HG03460 (cell line): ENCODE results near the gene RPH3AL.
"Not testable (repeated sequence)": the region's sequence is repeated elsewhere in the genome, so short reads cannot be mapped to it uniquely, and the experiment has no call there.

Source experiments
- ATAC-seq: cut with Tn5 transposase; IDR thresholded peaks from one replicate; pipeline ENCODE4 v1.9.1; 2021; ENCODE audit not compliant: unreplicated experiment

Gene RPH3AL

GRCh38 chr17:206941-207560, 145.6 kb downstream of the RPH3AL start:
- ATAC-seq, result no peak

DNA sequence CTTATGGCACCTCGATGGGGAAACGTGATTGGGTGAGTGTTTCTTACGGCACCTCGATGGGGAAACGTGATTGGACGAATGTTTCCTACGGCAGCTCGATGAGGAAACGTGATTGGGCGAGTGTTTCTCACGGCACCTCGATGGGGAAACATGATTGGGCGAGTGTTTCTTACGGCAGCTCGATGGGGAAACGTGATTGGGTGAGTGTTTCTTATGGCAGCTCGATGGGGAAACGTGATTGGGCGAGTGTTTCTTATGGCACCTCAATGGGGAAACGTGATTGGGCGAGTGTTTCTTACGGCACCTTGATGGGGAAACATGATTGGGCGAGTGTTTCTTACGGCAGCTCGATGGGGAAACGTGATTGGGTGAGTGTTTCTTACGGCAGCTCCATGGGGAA, 146.1 kb downstream of the RPH3AL start:
- ATAC-seq, result not testable (repeated sequence)

DNA sequence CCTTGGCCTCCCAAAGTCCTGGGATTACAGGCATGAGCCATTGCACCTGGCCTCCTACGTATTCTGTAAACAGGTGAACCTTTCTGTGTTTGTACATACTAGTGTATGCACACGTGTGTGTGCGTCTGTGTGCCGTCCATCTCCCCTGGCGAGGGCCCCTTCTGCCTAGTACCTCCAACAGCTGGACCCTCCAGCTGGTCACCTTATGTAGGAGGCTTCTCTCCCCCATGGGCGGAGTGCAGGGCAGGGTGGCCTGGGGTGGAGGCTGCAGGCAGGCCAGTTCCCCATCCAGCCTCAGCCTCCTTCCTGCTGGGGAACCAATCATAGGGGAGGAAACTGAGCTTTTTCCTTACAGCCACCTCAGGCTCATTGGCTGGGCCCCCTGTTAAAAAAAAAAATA, 146.8 kb downstream of the RPH3AL start:
- no peak for ATAC-seq

GRCh38 chr17:205148-205669, 147.4 kb downstream of the RPH3AL start:
- no peak for ATAC-seq

DNA sequence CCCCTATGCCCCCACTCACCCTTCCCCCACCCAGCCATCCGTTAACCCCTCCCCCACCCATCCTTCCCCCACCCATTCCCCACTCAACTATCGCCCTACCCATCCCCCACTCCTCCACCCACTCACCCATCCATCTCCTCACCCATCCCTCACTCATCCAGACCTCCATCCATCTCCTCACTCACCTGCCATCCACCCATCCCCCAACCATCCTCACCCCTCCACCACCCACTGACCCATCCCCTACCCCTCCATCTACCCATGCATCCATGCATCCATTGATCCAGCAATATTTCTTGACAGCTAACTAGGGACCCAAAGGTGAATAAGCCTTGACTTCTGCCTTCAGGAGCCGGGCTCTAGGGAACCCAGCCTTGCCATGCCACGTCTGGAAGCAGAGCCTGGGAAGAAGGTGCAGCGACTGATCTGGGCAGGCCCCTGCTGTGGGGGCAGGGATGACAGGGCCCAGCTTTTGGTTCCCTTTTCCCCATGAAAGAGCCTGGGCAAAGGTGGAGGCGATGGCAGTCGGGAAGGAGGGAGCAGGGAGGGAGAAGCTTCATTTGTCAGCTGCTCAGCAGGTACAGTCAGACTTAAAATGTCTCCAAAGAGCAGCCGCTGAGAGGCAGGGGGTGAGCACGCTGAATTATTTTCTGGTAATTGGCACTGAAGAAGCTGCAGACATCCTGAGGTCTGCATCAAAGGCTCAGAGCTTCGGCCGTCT, 148.0 kb downstream of the RPH3AL start:
- no peak for ATAC-seq

DNA sequence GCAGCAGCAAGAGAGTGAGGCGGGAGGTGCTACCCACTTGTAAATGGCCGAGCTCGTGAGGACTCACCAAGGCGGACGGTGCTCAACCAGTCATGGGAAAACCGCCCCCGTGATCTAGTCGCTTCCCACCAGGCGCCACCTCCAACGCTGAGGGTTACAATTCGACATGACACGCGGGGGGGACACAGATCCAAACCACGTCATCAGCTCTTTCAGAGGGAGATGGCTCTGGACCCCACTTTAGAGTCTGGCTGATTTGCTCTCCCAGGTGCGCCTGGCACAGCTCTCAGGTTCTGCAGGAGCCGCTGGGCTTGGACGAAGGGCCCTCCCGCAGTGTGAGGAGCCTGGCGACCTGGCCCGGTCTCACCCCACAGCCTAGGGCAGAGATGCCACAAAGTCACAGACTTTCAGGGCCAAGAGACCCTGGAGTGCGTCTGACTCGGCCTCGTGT, 150.1 kb downstream of the RPH3AL start:
- no peak for ATAC-seq

DNA sequence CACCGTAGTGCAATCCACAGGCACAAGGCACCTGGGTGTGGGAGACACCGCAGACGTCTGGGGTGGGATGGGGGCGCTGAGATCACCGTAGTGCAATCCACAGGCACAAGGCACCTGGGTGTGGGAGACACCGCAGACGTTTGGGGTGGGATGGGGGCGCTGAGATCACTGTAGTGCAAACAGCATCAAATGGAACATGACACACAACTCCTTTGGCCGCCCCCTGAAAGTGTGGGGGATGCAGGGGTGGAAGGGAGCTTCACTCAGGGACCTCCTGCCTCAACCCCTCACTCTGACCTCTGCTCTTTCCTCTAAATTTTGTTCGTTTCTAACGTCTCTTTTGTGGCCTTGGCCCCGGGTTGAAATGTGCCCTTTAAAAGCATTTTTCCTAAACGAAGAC, 150.9 kb downstream of the RPH3AL start:
- not testable (repeated sequence) for ATAC-seq

DNA sequence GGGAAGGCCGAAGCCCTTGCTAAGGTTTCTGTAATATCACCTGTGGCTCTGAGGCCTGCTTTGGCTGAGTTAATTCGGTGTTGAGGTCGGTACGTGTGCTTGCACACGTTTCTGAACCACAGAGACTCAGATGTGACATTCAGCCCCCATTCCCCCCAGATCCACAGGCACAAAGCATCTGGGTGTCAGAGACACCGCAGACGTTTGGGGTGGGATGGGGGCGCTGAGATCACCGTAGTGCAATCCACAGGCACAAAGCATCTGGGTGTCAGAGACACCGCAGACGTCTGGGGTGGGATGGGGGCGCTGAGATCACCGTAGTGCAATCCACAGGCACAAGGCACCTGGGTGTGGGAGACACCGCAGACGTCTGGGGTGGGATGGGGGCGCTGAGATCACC, 151.3 kb downstream of the RPH3AL start:
- not testable (repeated sequence) for ATAC-seq

DNA sequence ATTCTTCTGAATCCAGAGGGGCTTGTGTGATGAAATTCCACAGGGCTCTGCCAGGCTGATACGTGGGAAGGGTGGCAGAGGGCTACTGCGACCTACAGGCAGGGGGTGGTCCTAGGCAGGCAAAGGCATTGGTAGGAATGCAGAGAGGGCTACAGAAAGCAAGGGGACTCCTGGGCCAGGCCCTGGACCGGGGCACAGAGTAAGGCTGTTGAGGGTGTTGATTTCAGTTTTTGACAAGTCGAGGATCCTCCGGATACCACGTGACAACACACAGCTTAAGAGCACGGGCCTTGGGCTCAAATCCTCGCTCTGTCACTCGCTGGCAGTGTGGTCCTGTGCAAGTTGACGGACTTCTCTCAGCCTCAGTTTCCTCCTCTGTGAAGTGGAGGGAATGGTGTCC, 152.0 kb downstream of the RPH3AL start:
- no peak for ATAC-seq

GRCh38 chr17:199806-200545, 152.6 kb downstream of the RPH3AL start:
- no peak for ATAC-seq

GRCh38 chr17:199191-199604, 153.4 kb downstream of the RPH3AL start:
- ATAC-seq, result no peak

- ATAC-seq, result not testable (repeated sequence)
These were observed 154.4 kb downstream of the RPH3AL start for GRCh38 chr17:198225-198624.

GRCh38 chr17:197352-197751, 155.3 kb downstream of the RPH3AL start:
- ATAC-seq, result no peak

DNA sequence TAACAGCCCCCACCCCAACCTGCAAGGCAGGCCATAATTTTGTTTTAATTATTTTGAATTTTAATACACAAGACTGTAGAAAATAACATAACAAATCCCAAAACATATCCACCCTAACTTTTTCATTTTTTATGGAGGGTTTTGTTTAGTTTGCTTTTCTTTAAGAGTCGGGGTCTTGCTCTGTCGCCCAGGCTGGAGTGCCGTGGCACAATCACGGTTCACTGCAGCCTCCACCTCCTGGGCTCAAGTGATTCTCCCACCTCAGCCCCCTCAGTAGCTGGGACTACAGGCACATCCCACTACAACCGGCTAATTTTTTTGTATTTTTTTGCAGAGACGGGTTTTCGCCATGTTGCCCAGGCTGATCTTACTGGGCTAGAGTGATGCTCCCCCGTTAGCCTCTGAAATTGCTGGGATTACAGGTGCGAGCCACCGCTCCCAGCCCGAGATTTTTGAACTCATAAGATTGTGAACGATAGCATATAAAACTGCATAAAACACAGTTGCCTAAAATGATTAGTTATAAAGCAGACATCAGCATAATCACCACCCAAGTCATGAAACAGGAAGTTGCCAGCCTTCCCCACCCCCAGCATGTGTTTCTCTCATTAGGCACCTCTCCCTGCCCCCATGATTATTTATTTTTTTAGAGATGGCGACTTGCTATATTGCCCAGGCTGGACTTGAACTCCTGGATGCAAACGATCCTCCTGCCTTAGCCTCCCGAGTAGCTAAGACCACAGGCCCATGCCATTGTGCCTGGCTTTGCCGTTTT, 157.6 kb downstream of the RPH3AL start:
- ATAC-seq, result no peak

DNA sequence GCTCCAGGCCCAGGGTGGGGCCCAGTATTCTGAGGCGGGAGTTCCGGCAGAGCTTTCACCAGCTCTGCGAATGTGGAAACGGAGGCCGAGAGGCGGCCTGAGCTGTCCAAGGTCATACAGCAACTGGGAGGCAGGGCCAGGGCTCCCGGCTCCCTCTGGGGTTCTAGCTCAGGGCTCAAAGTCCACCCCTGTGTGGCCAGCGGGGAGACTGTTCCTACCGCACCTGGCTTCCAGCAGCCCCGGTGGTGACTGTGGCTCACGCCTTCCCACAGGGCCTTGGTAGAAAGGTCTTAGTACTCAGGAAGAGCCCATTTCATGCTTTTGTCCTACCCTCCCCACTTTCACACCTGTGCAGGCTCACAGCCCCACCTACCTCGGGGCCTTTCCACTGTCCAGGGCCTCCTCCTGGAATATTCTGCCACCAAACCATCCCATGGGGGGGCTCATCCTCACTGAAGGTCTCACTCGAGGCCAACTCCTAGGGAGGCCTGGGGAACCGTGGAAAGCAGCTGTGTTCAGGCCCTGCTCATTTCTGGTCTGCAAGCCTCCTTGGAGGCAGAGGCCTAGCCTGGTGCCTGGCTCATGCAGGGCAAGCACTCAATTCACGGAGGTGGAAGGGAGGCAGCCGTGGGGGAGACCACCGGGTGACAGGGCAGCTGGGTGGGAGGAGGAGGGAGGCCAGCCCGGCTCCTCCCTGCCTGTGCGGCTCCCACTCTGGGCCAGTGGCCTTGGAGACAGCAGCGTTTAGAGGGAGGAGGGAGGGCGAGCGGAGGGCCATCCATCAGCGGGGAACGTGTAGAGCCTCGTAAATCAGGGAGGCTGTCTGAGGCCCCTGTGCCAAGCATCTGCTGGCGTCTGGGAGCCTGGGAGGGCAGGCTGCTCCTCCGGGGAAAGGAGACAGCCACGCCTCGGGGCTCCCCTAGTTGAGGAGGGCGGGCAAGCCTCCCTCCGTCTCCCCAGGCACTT, 158.5 kb downstream of the RPH3AL start:
- ATAC-seq, result no peak

DNA sequence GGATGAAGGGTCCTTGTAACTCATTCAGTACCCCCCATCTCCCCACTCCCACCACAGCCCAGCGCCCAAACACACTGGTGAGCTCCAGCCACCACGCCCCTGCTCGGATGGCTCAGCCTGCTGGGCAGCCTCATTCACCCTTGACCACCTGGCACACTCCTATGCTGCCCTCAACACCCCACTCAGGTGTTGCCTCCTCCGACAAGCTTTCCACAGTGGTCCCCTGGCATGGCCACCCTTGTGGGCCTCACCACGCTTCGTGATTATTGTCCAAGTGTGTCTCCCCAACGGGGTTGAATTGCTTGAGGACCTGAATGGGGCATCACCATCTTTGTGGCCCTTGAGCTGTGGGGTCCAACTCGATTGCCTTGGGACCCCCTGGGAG, 159.2 kb downstream of the RPH3AL start:
- no peak for ATAC-seq

GRCh38 chr17:192666-193425, 159.8 kb downstream of the RPH3AL start:
- ATAC-seq, result no peak

DNA sequence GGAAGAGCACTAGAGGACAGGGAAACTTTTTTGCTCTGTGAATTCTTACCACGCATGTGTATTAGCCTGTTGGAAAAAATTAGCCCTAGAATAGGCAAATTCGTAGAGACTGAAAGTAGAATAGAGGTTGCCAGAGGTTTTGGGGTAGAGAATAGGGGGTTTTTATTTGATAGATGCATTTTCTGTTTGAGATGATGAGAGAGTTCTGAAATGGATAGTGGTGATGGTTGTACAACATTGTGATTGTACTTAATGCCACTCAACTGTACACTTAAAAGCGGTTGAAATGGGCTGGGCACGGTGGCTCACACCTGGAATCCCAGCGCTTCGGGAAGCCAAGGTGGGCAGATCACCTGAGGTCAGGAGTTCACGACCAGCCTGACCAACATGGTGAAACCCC, 163.2 kb downstream of the RPH3AL start:
- ATAC-seq, result no peak

- no peak for ATAC-seq
These were observed 165.5 kb downstream of the RPH3AL start for GRCh38 chr17:187130-187529.
